Measurements from ENCODE around the gene TNS4. TPM values are rescaled to one million over a fixed set of nuclear protein-coding genes. Genes with fewer than 3 reads are reported as not detected.

Gene TNS4
- total and polyA plus RNA-seq, 2 of the 4 experiments (the other 2 are of a cell fraction) = not detected

DNA sequence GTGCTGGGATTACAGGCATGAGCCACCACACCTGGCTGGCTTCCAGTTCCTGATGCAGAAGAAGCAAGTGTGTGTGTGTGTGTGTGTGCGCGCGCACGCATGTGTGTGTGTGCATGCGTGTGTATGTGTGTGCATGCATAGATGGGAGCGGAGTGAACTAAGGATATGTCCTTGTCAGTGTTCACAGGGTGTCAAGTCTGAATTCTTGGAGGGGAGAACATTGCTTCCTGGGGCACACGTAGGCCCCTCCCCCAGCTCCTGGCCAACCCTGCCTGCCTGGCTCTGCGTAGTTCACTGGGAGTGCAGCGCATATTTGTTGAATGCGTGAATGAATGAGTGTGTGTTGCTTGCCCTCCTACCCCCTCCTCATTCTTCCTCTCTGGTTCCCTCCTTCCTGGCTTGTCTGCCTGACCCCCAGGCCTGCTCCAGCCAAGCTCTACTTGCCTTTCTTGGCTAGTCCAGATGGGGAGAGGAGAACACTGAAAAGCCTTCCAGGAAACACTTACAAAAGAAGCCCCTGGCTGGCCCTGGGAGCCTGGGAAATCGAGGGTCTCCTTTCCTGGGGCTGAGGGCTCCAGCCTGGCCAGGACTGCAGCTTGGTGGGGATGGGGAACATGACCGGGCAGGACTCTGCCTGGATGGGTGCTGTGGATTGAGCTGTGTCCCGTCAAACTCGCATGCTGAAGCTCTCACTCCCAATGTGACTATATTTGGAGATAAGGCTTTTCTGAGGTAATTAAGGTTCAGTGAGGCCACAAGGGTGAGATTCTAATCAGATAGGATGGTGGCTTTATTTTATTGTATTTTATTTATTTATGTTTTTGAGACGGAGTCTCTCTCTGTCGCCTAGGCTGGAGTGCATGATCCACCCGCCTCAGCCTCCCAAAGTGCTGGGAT lies 30.2 kb downstream of the TNS4 start:
- ATAC-seq (ENCODE audit: low read depth) (peak; percentile 76), DNase-seq (peak; percentile 96)
- Histone ChIP-seq H4K8ac (ENCODE audit: low read depth in 2 of 2, low read length in 2 of 2) (peak overlapping the region; percentile 82 to 96), H4K20me1 (ENCODE audit: insufficient read depth, low read length) (no peaks in the 10 kb centered on the region), H3K4ac (ENCODE audit: low read depth, low read length) (peak overlapping the region; percentile 95), H3K27me3 (ENCODE audit: control insufficient read depth, insufficient read depth, low read length) (no peaks in the 10 kb centered on the region), H4K5ac (ENCODE audit: low read depth, low read length) (peak overlapping the region; percentile 89), H2BK15ac (ENCODE audit: low read depth, low read length) (peak overlapping the region; percentile 87; the same call in 2 of the 3 replicates), H2AK5ac (ENCODE audit: low read depth, low read length) (peak overlapping the region; percentile 98), H3K9ac (ENCODE audit: low read depth, low read length) (peak overlapping the region; percentile 62), H4K91ac (ENCODE audit: insufficient read depth, low read depth, low read length) (peak overlapping the region; percentile 97), H3K4me2 (ENCODE audit: low read depth, low read length) (no peak overlapping the region), H3K23ac (ENCODE audit: low read depth, low read length) (peak overlapping the region; percentile 96), H3K18ac (ENCODE audit: low read depth, low read length) (peak overlapping the region; percentile 87), H3K27ac (ENCODE audit: insufficient read depth, low read length) (peak overlapping the region; percentile 95), H3K9me1 (ENCODE audit: insufficient read depth, low read length) (peaks cover 20% of the 10 kb centered on the region), H2AFZ (replicated peaks; ENCODE audit: low read length, poor library complexity) (peak overlapping the region; percentile 65), H3K4me3 (ENCODE audit: insufficient read depth, low read depth, low read length) (no peak overlapping the region), H3K4me1 (ENCODE audit: control insufficient read depth, insufficient read depth, low read length) (peaks cover 25% of the 10 kb centered on the region), H3K56ac (ENCODE audit: extremely low read depth, insufficient read depth, low read length) (peak overlapping the region; percentile 86), H3K14ac (replicated peaks; ENCODE audit: low read depth, low read length) (peak overlapping the region; percentile 90), H3K79me1 (ENCODE audit: low read depth in 1 of 2, low read length in 2 of 2) (peaks cover 0 to 19% of the 10 kb centered on the region in 2 experiments; a peak in 2 of 4 replicates), H3K9me3 (ENCODE audit: control insufficient read depth, insufficient read depth, low read length) (no peaks in the 10 kb centered on the region), H2BK20ac (ENCODE audit: low read depth, low read length) (peak overlapping the region; percentile 92), H2AK9ac (replicated peaks; ENCODE audit: low read depth, low read length, poor library complexity) (peak overlapping the region; percentile 94), H3K36me3 (ENCODE audit: control insufficient read depth, insufficient read depth, low read length) (no peaks in the 10 kb centered on the region), H2BK5ac (ENCODE audit: low read depth, low read length, poor library complexity, severe bottlenecking) (peak overlapping the region; percentile 97), H2BK120ac (ENCODE audit: low read depth, low read length) (peak overlapping the region; percentile 91)
- dilution Hi-C loops (cut with HindIII; ENCODE audit: low sequenced_read_pairs, unreplicated experiment) = no loop called here
- TF ChIP-seq RFX5 (IDR thresholded peaks at IDR 0.05; ENCODE audit: low read depth, low read length) (no peak), RAD21 (IDR thresholded peaks at IDR 0.05; ENCODE audit: low read length) (0 out of 2 replicates have a peak, but pooled peaks have one; percentile 3), SMC3 (IDR thresholded peaks at IDR 0.05; ENCODE audit: low read depth, low read length) (peak; percentile 28; the same call in 1 of the 2 replicates), MAZ (IDR thresholded peaks at IDR 0.05; ENCODE audit: borderline replicate concordance, low read depth, low read length) (peak; percentile 94), BHLHE40 (IDR thresholded peaks at IDR 0.05; ENCODE audit: low read depth, low read length) (no peak), NFE2L2 (IDR thresholded peaks at IDR 0.05; ENCODE audit: low read depth, low read length) (no peak), FOS (IDR thresholded peaks at IDR 0.05; ENCODE audit: low read depth, low read length) (peak; percentile 51; the same call in 1 of the 2 replicates), MAFK (IDR thresholded peaks at IDR 0.05; ENCODE audit: low read depth, low read length) (no peak)
- ChIA-PET CTCF (interaction anchor here (1.4 kb wide), 1 partner anchor 89 kb away, joined by 3 read pairs; no protein-coding TSS in a partner anchor), POLR2A (ENCODE audit: unreplicated experiment) (interaction anchor here (0.7 kb wide), 1 partner anchor 8 kb away, joined by 3 read pairs; no protein-coding TSS in a partner anchor)
- no TSS peak for BruUV-seq (replicated peaks)
- 40% methylated on average over 3 of the region's 17 CpGs; no CpG with 5 or more reads in 1 of the 2 experiments for WGBS, 2 experiments (ENCODE audit: extremely low coverage in 2 of 2, insufficient read length in 1 of 2)
- in situ Hi-C loops (cut with MboI; ENCODE audit: low sequenced_read_pairs) = no loop called here
- intact Hi-C loops (cut with micrococcal nuclease) = no loop called here
